IMR-90 (cell line): ENCODE results near the gene PCDHGA3. TPM values are rescaled to one million over a fixed set of nuclear protein-coding genes. Genes with fewer than 3 reads are reported as not detected.
A peak's percentile ranks its signal among the peaks of the same experiment; 100 is the strongest.

ENCODE experiments used
- ATAC-seq: fragments of 200-7000 bp; cut with Tn5 transposase; 2 replicates; pipeline ENCODE4 v1.9.1; 2020; ENCODE audit warnings: low read depth, mild to moderate bottlenecking, moderate library complexity
- BruUV-seq: library from RNA; stranded (reverse); fragments of 400-500 nt; replicated peaks from 2 replicates; lab custom pipeline; 2021; lab: Mats Ljungman, UMichigan
- CTCF ChIA-PET: fragments of 300-600 bp; formaldehyde crosslinking; extraction: SDS; loops from one replicate; lab custom pipeline; 2021; ENCODE audit warnings: antibody characterized with exemption; lab: Yijun Ruan, JAX
- POLR2A ChIA-PET: fragments of 300-600 bp; sonication (Branson Sonifier 250); formaldehyde crosslinking; loops from one replicate; lab custom pipeline; 2022; ENCODE audit warnings: antibody characterized with exemption; ENCODE audit not compliant: unreplicated experiment; lab: Charles Lee
- DNase-seq: peaks from one replicate; pipeline ENCODE4 v3.0.0; 2013
- H2AFZ ChIP-seq: replicated peaks from 2 replicates; pipeline ENCODE3; 2013; ENCODE audit warnings: low read length, mild to moderate bottlenecking; ENCODE audit not compliant: poor library complexity
- H2AK5ac ChIP-seq: 2 replicates; pipeline ENCODE4 v1.6.1; 2013; ENCODE audit warnings: low read depth, low read length, inconsistent platforms
- H2AK9ac ChIP-seq: replicated peaks from 2 replicates; pipeline ENCODE3; 2013; ENCODE audit warnings: mild to moderate bottlenecking, low read depth, low read length, moderate library complexity; ENCODE audit not compliant: poor library complexity
- H2BK120ac ChIP-seq: 2 replicates; pipeline ENCODE4 v1.6.1; 2013; ENCODE audit warnings: low read depth, low read length, inconsistent platforms
- H2BK15ac ChIP-seq: 3 replicates; pipeline ENCODE4 v1.6.1; 2013; ENCODE audit warnings: low read depth, low read length, inconsistent platforms
- H2BK20ac ChIP-seq: 2 replicates; pipeline ENCODE4 v1.6.1; 2013; ENCODE audit warnings: low read depth, mild to moderate bottlenecking, inconsistent platforms, low read length, moderate library complexity
- H2BK5ac ChIP-seq: 2 replicates; pipeline ENCODE4 v1.6.1; 2013; ENCODE audit warnings: mild to moderate bottlenecking, low read depth, low read length, inconsistent platforms; ENCODE audit not compliant: poor library complexity, severe bottlenecking
- H3K14ac ChIP-seq: replicated peaks from 2 replicates; pipeline ENCODE4 v1.6.1; 2013; ENCODE audit warnings: low read depth, low read length, inconsistent platforms
- H3K18ac ChIP-seq: 2 replicates; pipeline ENCODE4 v1.6.1; 2013; ENCODE audit warnings: low read depth, low read length, control low read depth
- H3K23ac ChIP-seq: 2 replicates; pipeline ENCODE4 v1.6.1; 2013; ENCODE audit warnings: low read depth, low read length, inconsistent platforms
- H3K27ac ChIP-seq: 2 replicates; pipeline ENCODE4 v1.5.1; 2013; ENCODE audit warnings: mild to moderate bottlenecking, control low read depth, low read length; ENCODE audit not compliant: insufficient read depth
- H3K27me3 ChIP-seq: 2 replicates; pipeline ENCODE4 v1.6.1; 2013; ENCODE audit warnings: low read length; ENCODE audit not compliant: control insufficient read depth, insufficient read depth
- H3K36me3 ChIP-seq: 2 replicates; pipeline ENCODE4 v1.6.1; 2013; ENCODE audit warnings: low read length, mixed read lengths; ENCODE audit not compliant: control insufficient read depth, insufficient read depth
- H3K4ac ChIP-seq: 2 replicates; pipeline ENCODE4 v1.6.1; 2013; ENCODE audit warnings: low read depth, low read length, inconsistent platforms
- H3K4me1 ChIP-seq: 2 replicates; pipeline ENCODE4 v1.6.1; 2013; ENCODE audit warnings: low read length, mixed read lengths; ENCODE audit not compliant: control insufficient read depth, insufficient read depth
- H3K4me2 ChIP-seq: 2 replicates; pipeline ENCODE4 v1.6.1; 2013; ENCODE audit warnings: low read depth, mild to moderate bottlenecking, control low read depth, low read length, moderate library complexity
- H3K4me3 ChIP-seq: 2 replicates; pipeline ENCODE4 v1.5.1; 2013; ENCODE audit warnings: low read depth, mild to moderate bottlenecking, control low read depth, low read length, moderate library complexity; ENCODE audit not compliant: insufficient read depth
- H3K56ac ChIP-seq: 2 replicates; pipeline ENCODE4 v1.6.1; 2013; ENCODE audit warnings: low read length, inconsistent platforms; ENCODE audit not compliant: insufficient read depth; ENCODE audit errors: extremely low read depth
- H3K79me1 ChIP-seq, 2 experiments: 2 replicates each; pipeline ENCODE4 v1.6.1; 2013; ENCODE audit warnings: low read length in 2 of 2, inconsistent platforms in 1 of 2, low read depth in 1 of 2
- H3K9ac ChIP-seq: 2 replicates; pipeline ENCODE4 v1.6.1; 2013; ENCODE audit warnings: low read depth, low read length, control low read depth
- H3K9me1 ChIP-seq: 2 replicates; pipeline ENCODE4 v1.6.1; 2013; ENCODE audit warnings: low read length, inconsistent platforms; ENCODE audit not compliant: insufficient read depth
- H3K9me3 ChIP-seq: 2 replicates; pipeline ENCODE4 v1.6.1; 2013; ENCODE audit warnings: low read length; ENCODE audit not compliant: control insufficient read depth, insufficient read depth
- H4K20me1 ChIP-seq: 2 replicates; pipeline ENCODE4 v1.6.1; 2013; ENCODE audit warnings: low read length, inconsistent platforms; ENCODE audit not compliant: insufficient read depth
- H4K5ac ChIP-seq: 2 replicates; pipeline ENCODE4 v1.6.1; 2013; ENCODE audit warnings: mild to moderate bottlenecking, low read depth, low read length, control low read depth
- H4K8ac ChIP-seq, 2 experiments: 2 replicates each; pipeline ENCODE4 v1.6.1; 2013; ENCODE audit warnings: low read depth in 2 of 2, low read length in 2 of 2, control low read depth in 1 of 2, inconsistent platforms in 1 of 2
- H4K91ac ChIP-seq: 2 replicates; pipeline ENCODE4 v1.6.1; 2013; ENCODE audit warnings: low read depth, low read length, inconsistent platforms; ENCODE audit not compliant: insufficient read depth
- CEBPB ChIP-seq: IDR thresholded peaks from 2 replicates; pipeline ENCODE4 v1.6.1; 2012; ENCODE audit warnings: low read depth, low read length, improper control_type of control experiment
- SMC3 ChIP-seq: fragments of 150-350 bp; IDR thresholded peaks from 2 replicates; pipeline ENCODE4 v1.6.1; 2016; ENCODE audit warnings: low read depth, mild to moderate bottlenecking, antibody characterized with exemption, low read length, moderate library complexity
- WGBS, 2 experiments: methylation state at CpG; one replicate each; pipeline versions ENCODE4 v1.1.5 to v1.1.7; 2013; ENCODE audit warnings: missing lambda C conversion rate in 2 of 2; ENCODE audit not compliant: insufficient read length in 1 of 2; ENCODE audit errors: extremely low coverage in 2 of 2; 5-methylcytosine and 5-hydroxymethylcytosine counted together
- dilution Hi-C: fragments of 300-500 bp; cut with HindIII; formaldehyde crosslinking; loops from one replicate; pipeline ENCODE4 v1.14.3; 2018; ENCODE audit warnings: low sequenced_read_pairs; ENCODE audit not compliant: unreplicated experiment
- in situ Hi-C: fragments of 300-500 bp; cut with MboI; formaldehyde crosslinking; loops from 3 replicates; pipeline ENCODE4 v1.14.3; 2019; ENCODE audit warnings: low sequenced_read_pairs, inconsistent platforms, mixed read lengths
- intact Hi-C: fragments of 100-400 bp; cut with micrococcal nuclease; formaldehyde crosslinking; loops from 2 replicates; pipeline ENCODE4 v1.10.0; 2022
- polyA plus RNA-seq, 3 experiments: library from polyadenylated mRNA; depleted of rRNA; stranded (reverse); fragments of >200 nt; gene quantifications; 2 replicates each; pipeline ENCODE4 v1.2.3, GENCODE V29; 2012; ENCODE audit warnings: low replicate concordance in 1 of 3
- total RNA-seq: library from RNA; depleted of rRNA; stranded (reverse); fragments of >200 nt; gene quantifications from 2 replicates; pipeline ENCODE4 v1.2.3, GENCODE V29; 2012

The PCDHGA3 gene
- total and polyA plus RNA-seq, 2 of the 4 experiments (the other 2 are of a cell fraction), result 1.4 to 1.6 TPM

DNA sequence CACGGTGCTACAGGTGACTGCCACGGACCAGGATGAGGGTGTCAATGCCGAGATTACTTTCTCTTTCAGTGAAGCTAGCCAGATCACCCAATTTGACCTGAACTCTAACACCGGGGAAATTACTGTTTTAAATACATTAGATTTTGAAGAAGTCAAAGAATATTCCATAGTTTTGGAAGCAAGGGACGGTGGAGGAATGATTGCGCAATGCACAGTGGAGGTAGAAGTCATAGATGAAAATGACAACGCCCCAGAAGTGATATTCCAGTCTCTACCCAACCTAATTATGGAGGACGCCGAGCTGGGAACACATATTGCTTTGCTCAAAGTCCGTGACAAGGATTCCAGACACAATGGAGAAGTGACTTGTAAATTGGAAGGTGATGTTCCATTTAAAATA is 45.0 kb downstream of the PCDHGA3 start:
- Histone ChIP-seq H3K9me3 (peaks cover 50% of the 10 kb centered on the region), H2BK20ac (no peak overlapping the region), H3K27me3 (no peaks in the 10 kb centered on the region), H3K14ac (no peak overlapping the region), H4K20me1 (no peaks in the 10 kb centered on the region), H3K9me1 (no peaks in the 10 kb centered on the region), H3K79me1 (peaks cover 7% of the 10 kb centered on the region in 2 experiments; a peak in 3 of 4 replicates), H3K9ac (no peak overlapping the region), H2AK5ac (no peak overlapping the region), H2BK120ac (no peak overlapping the region), H3K4ac (no peak overlapping the region), H2BK5ac (no peak overlapping the region), H3K56ac (no peak overlapping the region), H3K27ac (no peak overlapping the region), H4K91ac (no peak overlapping the region), H3K4me2 (peak overlapping the region; percentile 9; the same call in 1 of the 2 replicates), H3K36me3 (peaks cover 19% of the 10 kb centered on the region), H3K23ac (no peak overlapping the region), H3K4me1 (peaks cover 1% of the 10 kb centered on the region; the same call in 1 of the 2 replicates), H2AFZ (no peak overlapping the region), H2BK15ac (no peak overlapping the region), H2AK9ac (no peak overlapping the region), H3K4me3 (no peak overlapping the region), H3K18ac (no peak overlapping the region), H4K8ac (no peak overlapping the region), H4K5ac (no peak overlapping the region)
- dilution Hi-C loops, result no loop called here
- ChIA-PET CTCF (no interaction called here), POLR2A (no interaction called here)
- no TSS peak for BruUV-seq
- WGBS, 2 experiments, result no CpG with 5 or more reads among the region's 10 CpGs
- no peak for DNase-seq
- intact Hi-C loops, result no loop called here
- in situ Hi-C loops, result no loop called here
- ATAC-seq, result no peak
- TF ChIP-seq SMC3 (no peak), CEBPB (peak; percentile 95)
